Measurements from ENCODE around the gene ST6GALNAC3. TPM values are rescaled to one million over a fixed set of nuclear protein-coding genes. Genes with fewer than 3 reads are reported as not detected.
"Not testable (repeated sequence)": the region's sequence is repeated elsewhere in the genome, so short reads cannot be mapped to it uniquely, and the experiment has no call there.

Gene ST6GALNAC3
- total RNA-seq, 1 experiment from 2014 or later = not detected

- DNase-seq (ENCODE audit: low read depth) = no peak
These were observed 31.7 kb downstream of the ST6GALNAC3 start for GRCh38 chr1:76106251-76106650.

DNA sequence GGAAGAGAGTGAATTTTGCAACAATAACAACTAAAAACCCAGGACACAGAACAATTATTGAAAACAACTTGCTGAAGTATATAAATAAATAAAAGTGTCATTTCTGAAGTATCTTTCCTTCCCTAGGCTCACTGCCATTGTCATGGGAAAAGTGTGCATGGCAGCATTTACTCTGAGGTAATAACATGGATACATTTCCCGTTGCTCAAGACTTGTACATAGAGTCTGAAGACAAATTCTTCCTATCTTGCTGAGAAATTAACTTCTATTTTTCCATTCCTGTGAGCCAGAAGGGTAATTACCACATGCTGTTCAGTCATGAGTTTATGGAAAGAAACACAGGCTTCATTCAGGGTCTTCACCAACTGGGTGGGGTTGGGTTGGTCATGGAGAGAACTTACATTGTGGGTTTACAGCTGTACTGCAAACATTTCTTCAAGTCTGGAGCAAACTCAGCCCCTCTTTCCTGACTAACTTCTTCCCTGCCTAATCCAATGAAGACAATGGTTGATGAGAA is 32.2 kb downstream of the ST6GALNAC3 start:
- DNase-seq (ENCODE audit: low read depth) = no peak

DNA sequence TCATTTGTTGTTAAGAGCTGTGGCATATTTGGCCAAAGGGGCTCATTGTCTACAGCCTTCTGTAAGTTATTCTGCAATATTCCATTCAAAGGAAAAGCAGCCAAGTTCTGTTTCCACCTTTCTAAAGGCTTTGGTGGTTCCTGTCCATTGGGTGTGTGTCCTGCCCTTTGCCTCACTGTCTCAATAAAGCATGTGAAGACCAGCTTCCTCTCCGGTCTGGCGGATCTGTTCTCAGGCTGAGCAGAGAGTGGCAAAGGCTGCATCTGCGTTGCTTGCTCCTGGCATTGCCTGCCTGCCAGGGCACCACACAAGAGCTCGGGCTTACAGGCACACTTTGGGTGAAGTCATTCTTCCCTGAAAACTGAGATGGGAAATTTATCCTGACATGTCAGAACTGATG is 34.9 kb downstream of the ST6GALNAC3 start:
- DNase-seq (ENCODE audit: low read depth) = no peak

DNA sequence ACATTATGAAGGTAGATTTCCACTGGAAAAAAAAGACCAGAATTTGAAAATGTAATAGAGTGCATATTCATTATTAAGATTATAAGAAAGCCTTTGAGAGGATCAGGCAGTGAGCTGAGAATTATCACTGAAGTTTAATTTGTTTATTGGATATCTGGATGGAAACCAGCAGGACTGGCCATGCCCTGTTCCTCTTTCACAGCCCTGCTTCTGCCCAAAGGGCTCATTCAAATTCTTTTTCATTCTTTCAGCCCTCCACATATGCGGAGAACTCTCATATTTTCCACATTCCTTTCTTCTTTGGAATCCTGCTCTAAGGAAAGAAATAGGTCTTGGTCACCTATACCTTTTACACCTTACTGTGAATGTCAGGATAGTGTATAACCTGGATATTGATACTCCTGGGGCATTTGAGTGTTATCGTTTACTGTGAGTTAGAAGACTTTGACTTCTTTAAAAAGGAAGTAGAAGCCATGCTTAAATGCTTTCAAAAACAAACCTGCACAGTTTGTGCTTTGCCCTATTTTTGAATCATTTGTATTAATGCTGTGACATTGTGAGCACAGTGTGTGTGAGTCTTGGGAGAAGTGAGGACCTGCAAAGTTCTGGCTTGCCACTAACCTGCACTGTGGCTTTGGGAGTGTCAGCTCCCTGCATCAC is 35.5 kb downstream of the ST6GALNAC3 start:
- no peak for DNase-seq (ENCODE audit: low read depth)

DNA sequence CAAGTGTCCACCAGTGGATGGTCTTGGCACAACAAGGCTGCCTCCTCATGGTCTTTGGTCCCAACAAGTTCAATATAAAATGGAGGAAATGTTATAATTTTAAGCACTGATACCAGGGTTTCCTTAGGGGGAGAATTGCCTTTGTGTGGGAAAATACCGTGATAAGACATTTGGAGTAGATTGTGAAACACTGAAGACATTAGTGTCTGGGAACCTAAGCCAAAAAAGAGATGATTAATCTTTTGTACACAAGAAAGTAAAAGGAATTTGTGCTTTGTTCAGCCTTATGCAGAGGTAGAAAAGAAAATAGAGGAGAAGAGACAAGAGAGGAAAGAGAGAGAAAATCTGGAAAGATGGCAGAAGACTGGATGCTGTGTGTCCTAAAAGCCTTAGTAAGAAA is 36.1 kb downstream of the ST6GALNAC3 start:
- DNase-seq (ENCODE audit: low read depth) = no peak

GRCh38 chr1:76112321-76112720 is 37.8 kb downstream of the ST6GALNAC3 start:
- not testable (repeated sequence) for DNase-seq (ENCODE audit: low read depth)

DNA sequence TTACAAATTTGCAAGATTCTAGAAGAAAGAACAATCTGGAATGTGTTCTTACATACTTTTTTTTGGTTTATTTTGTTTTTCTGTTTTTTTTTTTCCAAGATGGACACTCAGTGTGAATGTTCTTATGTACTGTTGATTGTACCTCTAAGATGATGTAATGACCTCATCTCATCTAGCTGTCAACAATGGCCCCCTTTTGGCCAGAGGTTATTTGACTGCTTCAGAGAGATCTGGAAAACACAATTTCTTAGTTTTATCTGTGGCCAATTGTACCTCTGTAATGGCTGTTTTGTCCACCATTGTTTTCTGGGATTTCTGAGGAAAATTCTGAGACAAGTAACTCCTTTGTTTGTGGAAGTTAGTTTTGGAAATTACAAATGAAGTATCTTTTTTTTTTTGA is 38.9 kb downstream of the ST6GALNAC3 start:
- DNase-seq (ENCODE audit: low read depth) = no peak

DNA sequence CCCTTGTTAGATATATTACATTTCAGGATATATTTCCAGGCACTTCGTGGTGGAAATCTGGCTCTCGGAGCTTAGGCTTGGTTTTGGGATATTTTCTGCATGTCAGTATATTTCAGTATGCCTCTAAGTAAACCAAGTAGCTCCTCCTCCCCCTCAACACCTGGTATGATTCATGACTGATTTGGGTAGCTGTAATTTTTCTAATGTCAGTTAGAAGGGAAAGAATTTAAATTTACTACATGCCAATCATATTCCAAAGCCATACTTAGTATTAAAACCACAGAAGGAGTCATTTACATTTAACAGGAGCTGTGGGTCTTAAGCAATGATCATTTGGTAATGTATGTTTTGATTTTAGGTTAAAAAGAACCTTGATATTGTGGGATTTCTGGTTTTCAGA is 40.6 kb downstream of the ST6GALNAC3 start:
- DNase-seq (ENCODE audit: low read depth) = no peak

DNA sequence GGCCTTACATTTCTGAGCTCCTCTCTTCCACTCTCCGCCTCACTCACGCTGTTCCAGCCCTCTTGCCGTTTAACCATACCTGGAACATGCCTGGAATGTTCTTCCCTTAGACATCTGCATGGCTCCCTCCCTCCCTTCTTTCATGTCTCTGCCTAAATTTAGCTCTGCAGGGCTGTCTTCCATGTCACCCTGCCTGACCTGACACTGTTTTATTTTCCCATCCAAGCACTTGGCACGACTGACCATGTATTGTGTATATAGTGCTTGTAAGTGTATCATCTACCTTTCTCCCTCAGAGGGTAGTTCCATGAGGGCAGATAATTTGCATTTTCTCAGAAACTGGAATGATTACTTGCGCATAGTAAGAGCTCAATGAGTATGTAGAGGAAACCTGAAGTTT is 47.3 kb downstream of the ST6GALNAC3 start:
- DNase-seq (ENCODE audit: low read depth) = no peak

- no peak for DNase-seq (ENCODE audit: low read depth)
These were observed 47.7 kb downstream of the ST6GALNAC3 start for GRCh38 chr1:76122271-76122670.

- DNase-seq (ENCODE audit: low read depth) = not testable (repeated sequence)
These were observed 49.0 kb downstream of the ST6GALNAC3 start for GRCh38 chr1:76123411-76124064.

DNA sequence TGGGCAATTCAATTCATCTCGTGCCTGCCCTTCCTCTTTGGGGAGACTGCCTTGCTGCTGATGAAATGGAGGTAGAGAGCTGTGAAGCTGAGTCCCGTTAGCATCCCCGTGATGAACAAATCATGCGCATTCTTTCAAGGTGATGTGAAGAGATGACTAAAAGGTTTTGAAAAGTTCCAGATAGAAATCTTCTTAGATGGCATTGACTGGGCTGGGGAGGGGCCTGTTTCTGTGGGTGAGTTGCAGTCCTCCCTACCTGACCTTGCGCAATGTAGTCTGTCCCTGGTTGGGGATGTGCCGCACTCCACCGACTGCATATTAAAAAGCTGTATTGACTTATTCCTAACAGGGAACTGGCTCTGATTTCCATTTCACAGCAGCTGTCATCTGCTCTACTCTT is 49.6 kb downstream of the ST6GALNAC3 start:
- no peak for DNase-seq (ENCODE audit: low read depth)

DNA sequence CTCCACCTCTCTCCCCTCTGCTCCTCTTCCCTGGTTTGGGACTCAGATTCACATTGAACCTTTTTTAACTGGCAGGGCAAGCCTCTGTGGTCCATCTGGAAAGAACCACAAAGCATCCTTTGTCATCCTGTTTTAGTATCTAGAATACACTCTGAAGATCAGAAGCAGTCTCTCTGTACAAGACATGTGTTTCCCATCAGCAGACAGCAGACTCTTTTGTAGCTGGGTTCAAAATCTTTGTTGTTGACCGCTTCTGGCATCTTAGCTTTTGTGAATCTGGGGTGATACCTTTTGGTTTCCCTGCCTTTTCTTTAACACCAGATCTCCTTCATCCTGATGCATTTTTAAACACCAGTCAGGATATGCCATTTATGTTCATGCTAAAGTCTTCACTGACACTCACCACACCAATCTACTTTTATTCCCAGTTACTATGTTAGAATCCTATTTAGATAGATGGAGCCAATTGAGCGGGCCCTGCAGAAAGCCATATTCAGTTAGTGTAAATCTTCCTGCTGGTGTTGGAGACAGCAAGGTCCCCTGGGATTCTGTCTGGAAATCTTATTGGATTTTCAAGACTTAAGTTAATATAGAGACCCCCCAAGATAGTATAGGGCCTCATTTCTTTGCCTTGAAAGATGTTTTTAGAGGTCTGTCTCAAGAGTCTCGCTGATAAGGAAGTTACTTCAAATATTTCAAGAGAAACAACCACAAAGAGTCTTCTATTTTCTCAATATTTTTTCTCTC is 51.1 kb downstream of the ST6GALNAC3 start:
- no peak for DNase-seq (ENCODE audit: low read depth)

GRCh38 chr1:76128096-76128495 is 53.5 kb downstream of the ST6GALNAC3 start:
- no peak for DNase-seq (ENCODE audit: low read depth)

- no peak for DNase-seq (ENCODE audit: low read depth)
These were observed 55.2 kb downstream of the ST6GALNAC3 start for GRCh38 chr1:76129731-76130130.

GRCh38 chr1:76130992-76131391 is 56.4 kb downstream of the ST6GALNAC3 start:
- DNase-seq (ENCODE audit: low read depth) = no peak

GRCh38 chr1:76133977-76134376 is 59.4 kb downstream of the ST6GALNAC3 start:
- no peak for DNase-seq (ENCODE audit: low read depth)

DNA sequence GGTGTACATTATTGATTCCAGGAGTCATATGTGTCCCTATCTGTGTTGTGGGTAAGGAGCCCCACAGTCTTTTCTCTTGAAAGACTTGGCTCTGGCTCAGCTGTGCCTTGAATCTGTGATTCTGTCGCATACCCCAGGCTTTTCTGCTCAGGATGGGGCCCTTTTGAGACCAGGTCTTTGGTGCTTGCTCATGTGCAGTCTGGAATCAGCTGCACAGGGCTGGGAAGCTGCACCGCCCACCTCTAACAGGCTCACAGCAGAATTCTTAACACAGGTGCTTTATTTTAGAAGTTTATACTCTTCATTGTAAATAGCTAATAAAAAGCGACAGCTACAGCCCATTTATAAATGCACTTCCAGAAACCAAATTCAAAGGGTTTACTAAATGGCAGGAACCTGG is 61.3 kb downstream of the ST6GALNAC3 start:
- no peak for DNase-seq (ENCODE audit: low read depth)

DNA sequence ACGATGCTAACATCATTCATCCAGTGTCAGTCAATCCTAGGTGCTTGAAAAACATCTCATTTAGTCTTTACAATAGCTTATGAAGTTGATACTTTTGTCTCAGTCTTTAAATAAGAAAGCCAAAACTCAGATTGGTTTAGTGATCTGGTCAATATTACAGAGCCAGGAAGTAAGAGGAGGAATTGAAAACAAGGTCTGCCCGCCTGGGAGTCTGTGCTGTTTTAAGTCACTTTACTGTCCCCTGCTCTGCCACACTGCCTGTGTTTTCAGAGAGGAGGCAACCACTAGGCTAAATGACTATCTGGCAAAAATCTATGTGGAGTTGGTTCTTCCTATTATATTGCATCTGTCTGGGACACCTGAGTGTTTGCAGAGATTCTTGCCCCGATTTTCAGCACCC is 62.3 kb downstream of the ST6GALNAC3 start:
- DNase-seq (ENCODE audit: low read depth) = no peak

DNA sequence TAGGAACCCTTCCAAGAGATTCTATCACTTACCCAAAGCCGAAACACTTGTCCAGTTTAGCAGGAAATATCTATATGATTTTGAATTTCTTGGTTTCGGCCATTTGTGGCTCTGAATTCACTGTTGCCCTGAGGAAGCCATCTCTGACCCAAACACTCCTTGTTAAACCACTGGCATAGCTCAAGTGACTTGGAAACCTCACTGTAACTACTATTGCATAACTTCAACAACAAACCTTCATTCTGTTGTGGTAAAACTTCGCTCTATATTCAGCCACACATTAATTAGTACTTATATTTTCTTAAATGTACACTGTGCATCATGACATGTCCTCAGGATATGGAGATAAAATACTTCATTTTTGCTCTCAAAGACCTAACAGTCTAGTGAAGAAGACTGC is 63.2 kb downstream of the ST6GALNAC3 start:
- DNase-seq (ENCODE audit: low read depth) = no peak

- no peak for DNase-seq (ENCODE audit: low read depth)
These were observed 63.7 kb downstream of the ST6GALNAC3 start for GRCh38 chr1:76138217-76138616.

DNA sequence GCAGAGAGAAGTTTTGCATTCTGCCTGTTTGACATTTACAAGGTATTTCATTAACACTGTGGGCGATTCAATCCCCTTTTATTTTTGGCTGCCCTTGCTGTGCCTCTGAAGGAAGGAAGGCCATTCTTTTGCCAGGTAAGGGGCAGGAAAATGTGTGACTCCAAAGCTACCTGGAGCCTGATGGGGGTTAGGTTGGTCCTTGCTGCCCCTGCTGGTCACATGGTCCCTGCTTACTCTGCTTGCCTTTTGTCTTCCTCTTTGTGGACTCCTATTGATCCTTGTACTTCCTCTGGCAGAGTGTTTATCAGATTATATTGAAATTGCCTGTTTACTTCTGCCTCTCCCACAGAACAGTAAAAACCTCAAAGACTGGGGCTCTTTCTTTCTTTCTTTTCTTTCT is 65.7 kb downstream of the ST6GALNAC3 start:
- DNase-seq (ENCODE audit: low read depth) = no peak

GRCh38 chr1:76141929-76142328 is 67.4 kb downstream of the ST6GALNAC3 start:
- no peak for DNase-seq (ENCODE audit: low read depth)

Data from LHCN-M2 (cell line).